Measurements from ENCODE around the gene ATP2A2.
"Not testable (repeated sequence)": the region's sequence is repeated elsewhere in the genome, so short reads cannot be mapped to it uniquely, and the experiment has no call there.

ATP2A2 gene

DNA sequence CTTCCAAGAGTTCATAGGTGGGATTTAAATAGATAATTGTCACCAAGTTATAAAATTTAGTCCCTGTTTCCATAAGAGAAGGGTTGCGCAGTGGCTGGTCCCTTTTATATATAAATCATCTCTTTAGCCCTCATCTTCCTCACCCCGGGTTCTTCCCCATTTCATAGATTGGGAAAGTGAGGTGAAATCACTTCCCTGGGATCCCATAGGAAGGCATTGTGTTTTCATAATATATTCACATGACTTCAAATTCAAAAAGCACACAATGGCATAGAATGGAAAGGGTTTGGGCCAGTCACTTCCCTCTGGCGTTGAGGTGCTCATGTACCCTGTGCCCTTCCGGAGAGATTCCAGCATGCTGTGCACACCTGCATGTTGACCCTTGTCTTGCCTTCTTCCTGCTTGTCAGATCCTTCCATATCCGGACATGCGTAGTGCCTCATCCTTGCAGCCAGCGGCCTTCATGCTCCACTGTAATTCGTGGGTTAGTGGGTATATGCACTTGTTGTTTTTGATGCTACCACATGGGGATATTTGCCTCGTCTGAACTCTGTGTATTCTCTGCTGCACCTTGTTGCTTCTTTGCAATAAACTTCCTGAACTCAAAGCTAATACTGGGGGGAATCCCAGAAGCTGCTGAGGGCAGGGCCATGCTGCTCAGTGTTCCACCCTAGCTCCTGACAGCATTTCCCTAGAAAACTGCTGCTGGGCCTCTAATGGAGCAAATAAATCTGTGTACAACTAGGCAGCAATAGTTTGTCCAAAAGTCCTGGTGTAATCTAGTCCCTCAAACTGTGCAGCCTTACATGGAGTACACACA, 62.9 kb downstream of the ATP2A2 start:
- no peak for DNase-seq

DNA sequence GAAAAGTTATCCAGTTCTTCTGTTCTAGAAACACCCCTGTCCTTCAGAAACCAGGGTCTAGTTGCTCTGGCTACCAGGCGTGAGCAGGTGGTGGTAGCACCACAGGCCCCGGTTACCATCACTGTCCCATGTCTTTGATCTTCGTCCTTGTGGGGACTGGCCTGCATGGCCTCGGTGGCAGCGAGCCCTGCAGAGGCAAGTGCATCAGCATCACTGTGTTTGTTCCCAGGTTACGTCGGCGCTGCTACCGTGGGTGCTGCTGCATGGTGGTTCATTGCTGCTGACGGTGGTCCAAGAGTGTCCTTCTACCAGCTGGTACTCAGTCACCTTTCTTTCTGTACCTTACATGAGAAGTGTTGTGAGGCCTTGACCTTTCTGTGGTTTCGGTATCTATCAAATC, 63.6 kb downstream of the ATP2A2 start:
- no peak for DNase-seq

DNA sequence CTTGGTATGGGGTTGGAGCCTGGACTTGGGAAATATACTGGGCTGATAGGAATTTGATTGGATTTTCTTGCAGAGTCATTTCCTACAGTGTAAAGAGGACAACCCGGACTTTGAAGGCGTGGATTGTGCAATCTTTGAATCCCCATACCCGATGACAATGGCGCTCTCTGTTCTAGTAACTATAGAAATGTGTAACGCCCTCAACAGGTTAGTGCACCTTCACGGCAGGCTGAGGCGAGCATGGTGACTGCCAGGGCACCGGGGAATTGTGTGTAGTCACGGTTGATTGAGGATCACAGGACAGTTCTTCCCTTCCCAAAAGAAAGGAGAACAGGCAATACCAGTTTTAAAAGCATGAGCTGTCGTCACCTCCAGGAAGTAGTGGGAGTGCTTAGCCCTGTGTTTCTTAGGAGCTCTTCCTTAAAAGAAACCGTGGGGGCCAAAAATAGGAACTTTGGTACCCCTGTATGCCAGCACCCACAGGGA, 64.2 kb downstream of the ATP2A2 start:
- DNase-seq: no peak

DNA sequence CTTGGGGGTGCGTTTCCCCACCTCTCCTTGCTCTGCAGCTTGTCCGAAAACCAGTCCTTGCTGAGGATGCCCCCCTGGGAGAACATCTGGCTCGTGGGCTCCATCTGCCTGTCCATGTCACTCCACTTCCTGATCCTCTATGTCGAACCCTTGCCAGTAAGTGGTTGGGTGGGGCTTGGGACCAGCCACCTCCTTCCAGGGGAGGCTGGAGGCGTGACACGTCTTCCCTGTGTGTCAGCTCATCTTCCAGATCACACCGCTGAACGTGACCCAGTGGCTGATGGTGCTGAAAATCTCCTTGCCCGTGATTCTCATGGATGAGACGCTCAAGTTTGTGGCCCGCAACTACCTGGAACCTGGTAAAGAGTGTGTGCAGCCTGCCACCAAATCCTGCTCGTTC, 64.9 kb downstream of the ATP2A2 start:
- no peak for DNase-seq

DNA sequence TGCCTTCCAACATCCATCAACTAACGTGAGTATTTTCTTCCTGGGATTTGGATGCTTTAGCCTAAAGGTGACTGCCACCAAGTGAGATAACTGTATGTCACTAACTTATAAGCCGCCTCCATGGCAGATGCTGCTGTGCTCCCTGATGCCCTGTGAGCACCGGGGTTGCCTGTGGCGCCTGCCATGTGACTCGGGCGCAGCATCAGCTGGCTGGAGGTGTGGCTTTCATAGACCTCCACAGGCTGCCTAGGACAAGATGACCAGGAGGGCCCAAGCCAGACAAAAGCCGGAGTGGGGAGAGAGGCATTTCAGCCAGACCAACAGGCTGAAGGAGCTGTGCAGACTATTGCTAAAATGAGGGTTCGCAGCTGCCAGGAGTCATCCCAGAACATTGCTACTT, 66.7 kb downstream of the ATP2A2 start:
- no peak for DNase-seq

DNA sequence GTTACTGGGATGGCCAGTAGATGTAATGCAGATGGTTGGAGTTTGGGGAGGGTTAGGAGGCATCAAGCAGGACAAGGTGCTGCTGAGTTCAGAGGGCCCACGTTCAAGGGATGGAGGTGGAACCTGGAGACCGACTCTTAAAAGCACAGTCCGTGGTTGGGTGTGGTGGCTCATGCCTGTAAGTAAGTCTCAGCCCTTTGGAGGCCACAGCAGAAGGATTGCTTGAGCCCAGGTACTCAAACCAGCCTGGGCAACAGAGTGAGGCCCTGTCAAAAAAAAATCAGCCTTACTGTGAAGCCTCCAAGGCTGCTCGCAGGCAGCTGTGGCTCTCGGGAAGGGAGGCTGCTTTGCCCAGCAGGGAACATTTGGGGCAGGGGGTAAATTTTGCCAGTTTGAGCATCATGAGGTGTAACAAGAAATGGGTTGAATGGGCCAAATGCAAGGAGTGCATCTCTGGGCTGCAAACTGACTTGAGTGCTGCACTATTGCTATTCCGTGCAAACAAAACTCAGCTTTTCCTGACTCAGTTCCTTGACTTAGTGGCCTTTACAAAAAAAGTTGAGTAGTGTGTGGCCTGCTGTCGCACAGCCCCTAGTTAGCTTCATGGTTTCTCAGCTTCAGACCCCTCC, 67.5 kb downstream of the ATP2A2 start:
- DNase-seq: no peak

DNA sequence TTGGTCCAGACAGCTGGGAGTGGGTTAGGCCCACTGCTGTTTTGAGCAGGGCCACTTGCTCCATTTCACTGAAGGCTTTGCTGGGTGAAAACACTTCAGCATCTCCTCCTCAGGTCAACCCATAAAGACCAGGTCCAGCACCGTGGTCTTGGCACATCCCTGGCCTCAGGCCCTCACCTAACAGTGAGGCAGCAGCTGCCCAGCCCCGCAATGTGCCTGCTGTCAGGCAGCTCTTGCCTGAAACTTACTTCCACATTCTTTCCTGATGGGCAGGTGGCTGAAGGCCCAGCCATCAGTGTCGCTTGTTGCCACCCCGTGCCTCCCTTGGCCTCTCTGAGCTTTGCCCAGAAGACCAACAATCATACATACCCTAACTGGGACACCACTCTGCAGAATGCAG, 68.0 kb downstream of the ATP2A2 start:
- DNase-seq: no peak

DNA sequence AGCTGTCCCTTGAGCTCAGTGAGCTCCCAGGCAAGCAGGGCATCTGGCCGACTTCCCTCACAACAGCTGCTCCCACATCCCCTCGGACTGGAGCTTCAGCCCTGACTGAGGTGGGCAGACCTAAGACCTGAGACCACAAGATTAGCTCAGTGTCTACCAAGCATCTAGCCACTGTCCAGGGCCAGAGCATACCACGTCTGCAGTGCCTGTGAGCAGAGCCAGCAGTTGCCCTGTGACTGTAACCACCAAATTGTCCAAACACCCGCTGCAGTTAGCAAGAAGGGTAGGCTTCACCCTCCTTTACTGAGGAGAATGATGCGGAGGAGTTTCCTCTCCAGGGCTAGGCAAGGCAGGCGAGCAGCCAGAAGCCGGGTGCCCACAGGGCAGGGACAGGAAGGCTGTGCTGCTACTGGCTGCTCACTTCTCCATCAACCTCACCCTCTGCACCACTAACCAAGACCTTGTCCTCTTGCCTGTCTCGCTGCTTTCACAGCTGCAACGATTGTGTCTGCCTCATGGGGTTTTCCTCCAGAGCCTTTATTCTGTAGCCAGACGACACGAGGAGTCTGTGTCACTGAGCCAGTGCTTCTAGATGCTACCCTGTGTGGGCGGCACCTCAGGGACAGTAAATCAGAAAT, 68.6 kb downstream of the ATP2A2 start:
- DNase-seq: peak in 2 of 5 donors; percentile 15 to 55

DNA sequence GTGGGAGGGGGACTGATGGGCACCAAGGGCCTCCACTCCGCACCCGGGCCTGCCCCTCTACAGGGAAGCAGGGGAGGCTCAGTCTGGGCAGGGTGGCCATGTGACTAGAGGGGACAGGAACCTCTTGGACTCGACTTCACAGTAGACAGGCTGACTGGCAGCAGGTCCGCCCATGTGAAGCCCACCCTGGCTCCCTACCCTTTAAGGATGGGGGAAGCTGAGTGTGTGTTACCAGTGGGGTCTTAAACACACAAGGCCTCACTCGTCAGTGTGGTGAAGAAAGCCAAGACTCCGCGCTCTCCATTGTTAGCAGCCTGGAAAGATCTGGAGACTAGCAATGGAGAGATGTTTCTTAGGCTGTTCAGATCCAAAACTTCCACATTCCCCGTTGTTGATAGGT, 70.1 kb downstream of the ATP2A2 start:
- DNase-seq: no peak

DNA sequence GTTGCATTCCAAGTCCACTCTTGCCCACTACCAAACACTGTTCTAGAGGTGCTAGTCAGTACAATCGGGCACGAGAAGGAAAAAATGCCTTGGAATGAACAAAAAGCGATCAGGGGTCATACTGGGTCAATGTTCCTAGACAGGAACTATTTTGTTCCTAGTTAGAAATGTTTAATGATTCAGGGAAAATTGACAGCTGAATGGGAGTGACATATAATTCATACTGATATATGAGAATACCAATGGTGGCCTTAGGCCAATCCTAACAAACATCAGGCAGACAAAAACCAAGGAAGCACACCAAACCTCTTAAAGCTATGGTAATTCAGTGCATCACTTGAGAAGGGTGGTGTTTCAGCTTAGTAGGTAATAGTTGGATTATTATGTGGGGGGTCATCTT, 71.4 kb downstream of the ATP2A2 start:
- no peak for DNase-seq

DNA sequence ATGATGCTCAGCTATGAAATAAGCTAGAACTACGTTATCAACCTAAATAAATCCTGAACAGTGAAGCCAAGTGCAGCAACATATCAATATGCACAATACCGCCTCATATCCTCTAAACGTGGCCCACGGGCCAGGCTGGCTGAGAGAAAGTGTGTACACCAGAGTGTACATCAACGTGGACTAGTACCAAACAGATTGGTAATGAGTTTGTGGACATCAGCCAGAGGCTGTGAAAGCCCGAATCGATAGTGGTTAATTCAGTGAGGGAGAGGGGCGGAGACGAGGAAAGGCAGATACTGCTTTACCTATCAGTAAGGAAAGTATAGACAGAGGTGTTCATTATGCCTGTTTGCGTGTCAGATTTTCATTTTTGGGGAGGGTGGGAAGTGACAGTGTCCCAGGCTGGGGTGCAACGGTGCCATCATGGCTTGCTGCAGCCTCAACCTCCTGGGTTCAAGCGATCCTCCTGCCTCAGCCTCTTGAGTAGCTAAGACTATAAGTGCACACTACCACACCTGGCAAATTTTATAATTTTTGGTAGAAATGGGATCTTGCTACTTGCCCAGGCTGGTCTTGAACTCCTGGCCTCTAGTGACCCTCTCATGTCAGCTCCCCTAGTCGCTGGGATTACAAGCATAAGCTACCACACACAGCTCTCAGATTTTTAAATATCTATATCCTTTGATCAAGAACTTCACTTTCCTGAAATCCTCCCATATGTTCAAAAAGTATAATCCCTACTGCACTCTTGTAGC, 72.3 kb downstream of the ATP2A2 start:
- no peak for DNase-seq

DNA sequence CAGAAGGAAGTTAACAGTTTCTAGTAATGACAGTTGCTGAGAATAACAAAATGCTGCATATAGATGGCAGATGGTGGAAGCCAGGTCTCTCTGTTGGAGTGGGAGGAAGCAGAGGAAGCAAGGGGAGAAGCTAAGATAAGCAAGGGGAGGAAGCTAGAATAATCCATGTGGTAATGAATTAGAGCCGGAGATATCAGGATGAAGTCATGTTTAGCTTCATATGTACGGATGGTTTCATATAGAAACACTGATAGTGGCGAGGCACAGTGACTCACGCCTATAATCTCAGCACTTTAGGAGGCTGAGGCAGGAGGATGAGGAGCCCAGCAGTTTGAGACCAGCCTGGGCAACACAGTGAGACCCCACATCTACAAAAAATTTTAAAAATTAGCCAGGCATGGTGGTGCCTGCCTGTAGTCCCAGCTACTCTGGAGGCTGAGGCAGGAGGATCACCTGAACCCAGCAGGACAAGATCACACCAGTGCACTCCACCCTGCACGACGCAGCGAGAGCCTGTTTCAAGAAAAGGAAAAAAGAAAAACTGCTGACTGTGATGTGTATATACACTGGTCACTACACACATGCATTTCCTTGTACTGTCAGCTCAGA, 73.2 kb downstream of the ATP2A2 start:
- DNase-seq: no peak

DNA sequence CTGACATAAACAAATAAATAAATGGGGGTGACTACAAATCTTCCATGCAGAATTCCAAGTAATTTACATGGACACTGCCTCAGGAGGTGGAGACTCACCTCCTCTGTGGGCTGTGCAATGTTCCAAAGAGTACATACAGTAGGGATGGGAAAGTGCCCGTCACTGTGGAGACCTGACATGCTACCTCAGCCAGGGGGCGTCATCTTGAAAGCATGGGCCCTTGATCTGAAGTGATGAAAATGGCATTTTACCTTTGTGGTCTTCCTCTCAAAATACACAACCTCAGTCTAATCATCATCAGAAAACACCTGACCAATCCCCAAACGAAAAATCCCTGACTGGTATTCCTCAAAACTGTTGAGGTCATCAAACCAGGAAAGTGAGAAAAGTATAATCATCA, 74.0 kb downstream of the ATP2A2 start:
- peak in 2 of 5 donors; percentile 11 to 18 for DNase-seq

DNA sequence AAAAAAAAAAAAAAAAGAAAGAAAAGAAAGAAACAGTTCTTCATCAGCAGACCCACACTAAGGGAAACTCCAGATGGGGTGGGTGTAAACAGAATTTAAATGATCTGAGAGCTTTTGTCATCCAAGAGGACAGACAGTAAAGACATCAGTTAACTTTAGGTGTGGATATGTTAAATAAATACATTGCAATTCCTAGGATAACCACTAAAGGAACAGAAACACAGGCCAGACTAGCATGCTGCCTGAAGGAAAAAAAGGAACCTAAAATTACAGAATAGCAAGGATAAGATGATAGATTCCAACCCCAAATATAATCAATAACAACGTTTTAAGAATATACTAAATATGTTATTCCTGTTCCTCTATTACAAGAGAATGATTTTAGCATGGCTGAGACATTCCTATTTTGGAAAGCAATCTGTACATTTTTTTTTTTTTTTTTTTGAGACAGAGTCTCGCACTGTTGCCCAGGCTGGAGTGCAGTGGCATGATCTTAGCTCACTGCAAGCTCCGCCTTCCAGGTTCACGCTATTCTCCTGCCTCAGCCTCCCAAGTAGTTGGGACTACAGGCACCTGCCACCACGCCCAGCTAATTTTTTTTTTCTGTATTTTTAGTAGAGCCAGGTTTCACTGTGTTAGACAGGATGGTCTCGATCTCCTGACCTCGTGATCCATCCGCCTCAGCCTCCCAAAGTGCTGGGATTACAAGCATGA, 77.5 kb downstream of the ATP2A2 start:
- not testable (repeated sequence) for DNase-seq

DNA sequence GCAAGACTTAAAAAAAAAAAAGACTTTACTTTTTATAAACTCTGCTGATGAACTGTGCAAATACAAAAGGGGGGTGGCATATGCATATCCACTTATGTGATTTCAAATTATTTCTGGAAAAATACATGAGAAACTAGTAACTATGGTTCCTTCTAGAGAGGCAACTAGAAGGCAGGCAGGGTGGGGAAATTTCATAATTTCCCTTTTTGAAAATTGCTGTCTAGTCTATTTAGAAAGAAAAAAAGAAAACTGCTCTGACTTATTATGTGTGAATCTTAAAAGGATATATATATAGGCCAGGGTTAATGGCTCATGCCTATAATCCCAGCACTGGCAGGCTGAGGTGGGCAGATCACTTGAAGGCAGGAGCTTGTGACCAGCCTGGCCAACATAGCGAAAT, 80.2 kb downstream of the ATP2A2 start:
- no peak for DNase-seq

DNA sequence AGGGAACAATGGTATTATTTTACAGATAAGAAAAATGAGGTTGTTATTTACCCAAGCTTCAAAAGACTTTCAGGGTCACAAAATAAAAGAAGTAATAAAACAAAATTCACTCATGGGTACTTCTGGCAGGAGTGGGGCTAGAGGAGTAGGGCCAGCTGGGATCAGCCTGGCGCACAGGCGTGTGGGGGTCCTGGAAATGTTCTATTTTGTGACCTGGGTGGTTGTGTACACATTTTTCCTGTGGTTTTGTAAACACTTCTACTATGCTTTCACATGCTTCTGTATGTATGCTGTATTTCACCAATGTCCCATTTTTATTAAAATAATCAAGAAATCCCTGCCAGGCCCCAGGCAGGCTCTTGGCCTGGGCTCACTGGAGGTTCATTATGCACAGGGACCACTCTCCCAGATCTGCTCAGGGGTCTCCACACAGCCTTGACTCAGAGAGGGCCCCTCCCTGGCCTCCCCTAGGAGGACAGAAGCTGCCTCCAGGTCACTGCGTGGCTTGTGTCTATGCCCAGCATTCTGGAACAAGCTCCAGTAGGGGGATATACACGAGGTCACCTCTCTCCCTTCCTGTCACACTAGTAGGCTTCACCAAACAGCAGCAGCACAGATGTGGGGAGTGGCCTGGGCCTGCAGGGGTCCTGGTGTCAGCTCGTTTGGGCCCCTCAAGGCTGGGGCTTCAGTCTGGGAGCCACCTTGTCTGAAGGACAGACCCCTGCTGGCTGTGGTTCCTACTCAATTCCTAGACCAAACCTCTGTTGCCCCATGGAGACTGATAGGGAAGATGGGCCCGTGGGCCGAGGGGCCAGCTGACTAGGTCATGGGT, 84.7 kb downstream of the ATP2A2 start:
- no peak for DNase-seq

DNA sequence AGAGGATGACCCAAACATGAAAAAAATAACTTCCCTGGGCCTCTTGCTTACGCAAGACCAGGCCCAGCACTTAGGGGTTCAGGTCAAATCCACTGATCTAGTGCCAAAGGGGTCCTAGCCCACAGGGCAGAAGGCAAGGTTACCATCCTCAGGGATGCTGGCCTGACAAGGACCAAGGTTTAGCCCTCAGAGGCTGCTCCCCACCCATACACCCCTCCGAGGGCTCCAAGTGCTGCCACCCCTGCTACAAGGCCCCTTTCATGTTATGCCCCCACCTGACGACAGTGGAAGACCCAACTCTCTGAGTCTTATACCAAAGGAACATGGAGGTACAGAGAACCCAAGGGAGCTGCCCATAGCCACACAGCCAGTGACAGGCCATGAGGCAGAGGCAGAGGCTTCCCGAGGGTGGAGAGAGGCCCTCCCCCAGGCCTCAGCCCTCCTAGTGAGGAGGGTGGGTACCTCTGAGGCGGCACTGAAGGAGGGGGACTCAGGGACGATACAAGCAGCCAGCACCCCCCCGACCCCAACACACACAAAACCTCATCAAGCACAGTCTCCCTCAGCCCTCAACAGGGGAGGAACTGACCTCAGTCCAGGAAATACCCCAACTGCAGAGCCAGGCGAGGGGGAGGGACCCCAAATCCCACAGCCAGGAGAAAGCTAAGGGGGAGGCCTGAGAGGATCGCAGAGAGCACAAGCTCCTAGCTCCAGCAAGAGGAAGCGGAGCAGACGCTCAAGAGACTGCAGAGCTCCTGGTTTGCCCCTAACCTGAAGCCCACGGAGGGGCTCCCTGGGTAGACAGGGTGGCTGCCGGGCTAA, 85.5 kb downstream of the ATP2A2 start:
- DNase-seq: no peak

DNA sequence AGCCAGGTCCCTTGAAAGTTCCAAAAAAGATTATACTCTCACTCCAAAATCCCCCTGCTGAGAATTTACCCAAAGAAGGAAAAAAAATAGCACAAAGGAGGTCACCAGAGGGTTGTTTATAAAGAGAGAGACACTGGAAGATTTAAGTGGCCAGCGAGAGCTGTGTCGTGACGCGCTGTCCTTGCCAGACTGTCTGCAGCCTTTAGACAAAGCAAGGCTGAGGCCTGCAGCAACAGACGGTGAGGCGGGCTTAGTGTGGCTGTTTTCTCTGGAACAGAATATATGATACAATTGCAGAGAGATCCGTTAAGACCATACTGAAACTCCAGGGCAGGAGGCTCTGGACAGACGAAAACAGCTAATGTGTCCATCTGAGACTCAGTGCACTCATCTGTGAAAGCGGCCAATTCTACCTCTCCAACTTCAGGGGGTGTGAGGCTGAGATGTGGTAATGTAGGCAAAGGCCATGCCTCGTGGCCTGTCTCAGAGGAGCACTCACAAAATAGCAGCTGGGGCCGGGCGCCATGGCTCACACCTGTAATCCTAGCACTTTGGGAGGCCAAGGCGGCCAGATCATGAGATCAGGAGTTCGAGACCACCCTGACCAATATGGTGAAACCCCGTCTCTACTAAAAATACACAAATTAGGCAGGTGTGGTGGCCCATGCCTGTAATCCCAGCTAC, 86.3 kb downstream of the ATP2A2 start:
- no peak for DNase-seq

DNA sequence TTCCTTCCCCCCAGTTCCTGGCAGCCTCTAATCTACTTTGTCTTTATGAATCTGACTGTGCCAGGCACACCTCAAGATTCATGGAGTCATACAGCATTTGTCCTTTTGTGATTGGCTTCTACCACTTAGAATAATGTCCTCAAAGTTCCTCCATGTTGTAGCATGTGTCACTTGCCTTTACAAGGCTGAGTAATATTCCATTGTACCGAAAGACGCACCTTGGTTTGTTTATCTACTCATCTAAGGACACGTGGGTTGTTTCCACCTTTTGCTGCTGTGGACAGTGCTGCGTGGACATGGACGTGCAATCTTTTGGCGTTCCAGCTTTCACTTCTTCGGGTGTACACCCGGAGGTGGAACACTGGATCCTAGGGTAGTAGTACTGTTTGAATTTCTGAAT, 88.9 kb downstream of the ATP2A2 start:
- DNase-seq: no peak

Data from T-helper 1 cell (primary cell).